K562 (cell line): ENCODE results near the gene ICE2. TPM values are rescaled to one million over a fixed set of nuclear protein-coding genes. Genes with fewer than 3 reads are reported as not detected.

Source experiments
- ATAC-seq: fragments of 200-7000 bp; cut with Tn5 transposase; 3 replicates; pipeline ENCODE4 v1.9.1; 2020; ENCODE audit warnings: moderate library complexity
- BruUV-seq: library from RNA; stranded (reverse); fragments of 400-500 nt; replicated peaks from 2 replicates; lab custom pipeline; 2021; lab: Mats Ljungman, UMichigan
- CTCF ChIA-PET: fragments of 300-600 bp; formaldehyde crosslinking; extraction: SDS; loops from one replicate; lab custom pipeline; 2021; ENCODE audit warnings: low intra/inter-chr PET ratio; lab: Yijun Ruan, JAX
- POLR2A ChIA-PET: fragments of 300-600, 350-650 bp; sonication (Branson Sonifier 250); formaldehyde crosslinking; extraction: SDS; loops from one replicate; lab custom pipeline; 2021; ENCODE audit warnings: antibody characterized with exemption, inconsistent platforms; lab: Yijun Ruan, JAX
- DNase-seq, 4 experiments: peaks; one replicate each; pipeline versions ENCODE4 v3.0.0 to v3.0.0-alpha.2; 2011 to 2018; ENCODE audit warnings: low spot score in 3 of 4, mixed read lengths in 3 of 4; ENCODE audit errors: extremely low read depth in 1 of 4
- FAIRE-seq: peaks from 2 replicates; lab custom pipeline; 2011; peaks lifted over from hg19 to GRCh38; lab: Jason Lieb, UNC
- H2AFZ ChIP-seq: 2 replicates; pipeline ENCODE4 v1.6.0; 2011; ENCODE audit warnings: low read depth, low read length, control low read depth, inconsistent platforms
- H3K27ac ChIP-seq: fragments of 200-600 bp; 3 replicates; pipeline ENCODE4 v1.8.0; 2011; ENCODE audit warnings: low read depth, mild to moderate bottlenecking, control low read depth, inconsistent platforms, low read length, moderate library complexity, mixed read lengths; ENCODE audit errors: extremely low read depth
- H3K27me3 ChIP-seq, 2 experiments: fragments of 300-600 bp in 1 of 2; 2 replicates in 1 of 2; 3 replicates in 1 of 2; pipeline versions ENCODE4 v1.6.0 to v1.8.0; 2011; ENCODE audit warnings: inconsistent platforms in 2 of 2, low read length in 2 of 2, mild to moderate bottlenecking in 1 of 2, mixed read lengths in 1 of 2, moderate library complexity in 1 of 2; ENCODE audit not compliant: control insufficient read depth in 2 of 2, insufficient read depth in 2 of 2
- H3K36me3 ChIP-seq: fragments of 300-600 bp; 3 replicates; pipeline ENCODE4 v1.8.0; 2011; ENCODE audit warnings: mild to moderate bottlenecking, low read length, inconsistent platforms; ENCODE audit not compliant: control insufficient read depth, insufficient read depth
- H3K4me1 ChIP-seq, 2 experiments: fragments of 200-600 bp in 1 of 2; replicated peaks in 1 of 2; 2 replicates in 1 of 2; 3 replicates in 1 of 2; pipeline versions ENCODE4 v1.5.1 to v1.8.0; 2011; ENCODE audit warnings: inconsistent platforms in 2 of 2, low read length in 2 of 2, mild to moderate bottlenecking in 1 of 2, mixed read lengths in 1 of 2, moderate library complexity in 1 of 2; ENCODE audit not compliant: control insufficient read depth in 2 of 2, insufficient read depth in 2 of 2
- H3K4me2 ChIP-seq: 2 replicates; pipeline ENCODE4 v1.6.1; 2011; ENCODE audit warnings: low read length, control low read depth, inconsistent platforms, mixed read lengths; ENCODE audit not compliant: insufficient read depth
- H3K4me3 ChIP-seq: fragments of 200-600 bp; sonication (generic), shearing (Covaris generic); 2 replicates; pipeline ENCODE4 v1.5.1; 2016; ENCODE audit warnings: control low read depth, inconsistent platforms
- H3K79me2 ChIP-seq: fragments of 200-600 bp; 3 replicates; pipeline ENCODE4 v1.8.0; 2011; ENCODE audit warnings: low read length, inconsistent platforms; ENCODE audit not compliant: control insufficient read depth, insufficient read depth
- H3K9ac ChIP-seq, 2 experiments: 2 replicates each; pipeline versions ENCODE4 v1.6.0 to v1.6.1; 2011; ENCODE audit warnings: low read depth in 2 of 2, low read length in 2 of 2, control low read depth in 1 of 2, inconsistent platforms in 1 of 2, mild to moderate bottlenecking in 1 of 2, mixed read lengths in 1 of 2; ENCODE audit not compliant: insufficient read depth in 1 of 2
- H3K9me1 ChIP-seq: one replicate; pipeline ENCODE4 v1.6.0; 2011; ENCODE audit warnings: inconsistent platforms, mild to moderate bottlenecking, low read length, moderate library complexity; ENCODE audit not compliant: control insufficient read depth, insufficient read depth
- H3K9me3 ChIP-seq: replicated peaks from 2 replicates; pipeline ENCODE4 v1.5.1; 2011; ENCODE audit warnings: low read depth, low read length, inconsistent platforms; ENCODE audit not compliant: control insufficient read depth, insufficient read depth
- H4K20me1 ChIP-seq: replicated peaks from 2 replicates; pipeline ENCODE4 v1.6.1; 2011; ENCODE audit warnings: low read length, inconsistent platforms, mixed read lengths; ENCODE audit not compliant: control insufficient read depth, insufficient read depth
- C11orf30 ChIP-seq: fragments of 450-650 bp; IDR thresholded peaks from 2 replicates; pipeline ENCODE4 v1.6.1; 2016; ENCODE audit warnings: low read depth, mild to moderate bottlenecking
- FOXP4 ChIP-seq: sonication (generic); formaldehyde crosslinking; IDR thresholded peaks from 2 replicates; pipeline ENCODE4 v1.8.0; 2022; ENCODE audit warnings: mild to moderate bottlenecking, missing genetic modification reagents, borderline replicate concordance
- PCBP1 ChIP-seq: fragments of 200-400 bp; formaldehyde crosslinking; IDR thresholded peaks from 2 replicates; pipeline ENCODE4 v1.6.1; 2018; ENCODE audit warnings: mild to moderate bottlenecking, low read depth, low read length; ENCODE audit not compliant: poor library complexity, severe bottlenecking
- ZNF316 ChIP-seq: fragments of 450-650 bp; IDR thresholded peaks from 2 replicates; pipeline ENCODE4 v1.6.1; 2016
- WGBS: fragments of 100-300 bp; shearing (Covaris generic); methylation state at CpG from one replicate; pipeline ENCODE4 v1.1.6; 2016; ENCODE audit warnings: low coverage, mixed read lengths; ENCODE audit not compliant: insufficient coverage; ENCODE audit errors: missing lambda C conversion rate; 5-methylcytosine and 5-hydroxymethylcytosine counted together
- in situ Hi-C: fragments of 300-500 bp; cut with MboI; formaldehyde crosslinking; loops from 4 replicates; pipeline ENCODE4 v1.15.0; 2018; ENCODE audit warnings: inconsistent platforms, mixed read lengths
- intact Hi-C: fragments of 100-400 bp; cut with micrococcal nuclease; formaldehyde crosslinking; loops from 2 replicates; pipeline ENCODE4 v1.14.2; 2022
- polyA plus RNA-seq, 8 experiments: library from polyadenylated mRNA; depleted of rRNA in 4 of 8; stranded (reverse) in 5 of 8; unstranded in 3 of 8; fragments of >200 nt; fragmentation: Nextera tagmentation in 2 of 8; fragmentation: Illumina TruSeq in 1 of 8; extraction: Ambion mirVana in 2 of 8; extraction: Trizol in 1 of 8; gene quantifications; 2 replicates each; pipeline versions ENCODE4 v1.2.1 to v1.2.3, GENCODE V29; 2011 to 2014; ENCODE audit warnings: inconsistent platforms in 1 of 8, missing spikeins in 1 of 8
- total RNA-seq, 7 experiments: library from RNA; depleted of rRNA in 6 of 7; stranded (reverse); fragments of >200 nt in 6 of 7; fragmentation: Illumina TruSeq in 2 of 7; extraction: Trizol in 2 of 7; gene quantifications; 2 replicates each; pipeline versions ENCODE4 v1.2.1 to v1.2.3, GENCODE V29; 2011 to 2021; ENCODE audit warnings: low replicate concordance in 1 of 7

The ICE2 gene
- total and polyA plus RNA-seq, 9 of the 15 experiments (the other 6 are each of a cell fraction or from before 2014, with no cell fraction given), result 21.8 to 87.9 (median 58.1) TPM

- H3K4me1 ChIP-seq, result no peaks in the 10 kb centered on the region; a peak in 1 of 5 replicates
- TF ChIP-seq ZNF316 (peak; percentile 56), C11orf30 (peak; percentile 23; the same call in 1 of the 2 replicates), PCBP1 (no peak), FOXP4 (CRISPR knock-in tag) (no peak)
- no peaks in the 10 kb centered on the region for H3K27me3 ChIP-seq
- H3K9ac ChIP-seq, result no peak overlapping the region
- intact Hi-C loops, result no loop called here
- no TSS peak for BruUV-seq
- H3K79me2 ChIP-seq, result peaks cover 35% of the 10 kb centered on the region
- H2AFZ ChIP-seq, result no peak overlapping the region
- no peak overlapping the region for H3K27ac ChIP-seq
- no peak overlapping the region for H3K4me2 ChIP-seq
- peaks cover 66% of the 10 kb centered on the region for H3K36me3 ChIP-seq
- no peaks in the 10 kb centered on the region for H3K9me3 ChIP-seq
- no peak for ATAC-seq
- H3K9me1 ChIP-seq, result peaks cover 5% of the 10 kb centered on the region
- H3K4me3 ChIP-seq, result no peak overlapping the region
- 75% methylated on average over 3 of the region's 3 CpGs for WGBS
- in situ Hi-C loops, result no loop called here
- CTCF ChIA-PET, result no interaction called here
- peaks cover 20% of the 10 kb centered on the region for H4K20me1 ChIP-seq
- FAIRE-seq, result no peak
- POLR2A ChIA-PET, result interaction anchor here (0.7 to 4.5 kb wide), 2 partner anchors 10 kb away, joined by 3 to 38 read pairs; no protein-coding TSS in a partner anchor
- no peak for DNase-seq
These were observed 94.3 kb downstream of the ICE2 start for GRCh38 chr15:60384526-60385126.
